Measurements from ENCODE around the gene OR9A2. TPM values are rescaled to one million over a fixed set of nuclear protein-coding genes. Genes with fewer than 3 reads are reported as not detected.
A peak's percentile ranks its signal among the peaks of the same experiment; 100 is the strongest.

OR9A2 gene
- total RNA-seq, 1 donor from 2014 or later = not detected

GRCh38 chr7:143012409-143012808 lies 14.5 kb downstream of the OR9A2 start:
- no peaks in the 10 kb centered on the region for H3K36me3 ChIP-seq (ENCODE audit: control insufficient read depth, insufficient read depth, low read length)
- no peak for TF ChIP-seq CTCF (IDR thresholded peaks at IDR 0.05; ENCODE audit: insufficient read depth, low read length, severe bottlenecking)
- DNase-seq (ENCODE audit: low read depth) (no peak), FAIRE-seq (no peak)
- no peak overlapping the region for H3K4me3 ChIP-seq (ENCODE audit: low read depth, low read length)
- peaks cover 1% of the 10 kb centered on the region for H3K27me3 ChIP-seq (ENCODE audit: control insufficient read depth, insufficient read depth, low read length)

GRCh38 chr7:143012001-143012400 lies 14.9 kb downstream of the OR9A2 start:
- Histone ChIP-seq H3K4me3 (ENCODE audit: low read depth, low read length) (no peak overlapping the region), H3K27me3 (ENCODE audit: control insufficient read depth, insufficient read depth, low read length) (peaks cover 1% of the 10 kb centered on the region), H3K36me3 (ENCODE audit: control insufficient read depth, insufficient read depth, low read length) (no peaks in the 10 kb centered on the region)
- FAIRE-seq (no peak), DNase-seq (ENCODE audit: low read depth) (no peak)
- TF ChIP-seq CTCF (IDR thresholded peaks at IDR 0.05; ENCODE audit: insufficient read depth, low read length, severe bottlenecking) = no peak

- DNase-seq (ENCODE audit: low read depth) = peak; percentile 47
- H3K4me3 ChIP-seq (ENCODE audit: low read depth, low read length) = no peak overlapping the region
- no peak for FAIRE-seq
- TF ChIP-seq CTCF (IDR thresholded peaks at IDR 0.05; ENCODE audit: insufficient read depth, low read length, severe bottlenecking) = peak; percentile 89
- no peaks in the 10 kb centered on the region for H3K36me3 ChIP-seq (ENCODE audit: control insufficient read depth, insufficient read depth, low read length)
- H3K27me3 ChIP-seq (ENCODE audit: control insufficient read depth, insufficient read depth, low read length) = no peaks in the 10 kb centered on the region
Measured at GRCh38 chr7:143008007-143008901, 18.7 kb downstream of the OR9A2 start.

- no peak for TF ChIP-seq CTCF (IDR thresholded peaks at IDR 0.05; ENCODE audit: insufficient read depth, low read length, severe bottlenecking)
- FAIRE-seq (no peak), DNase-seq (ENCODE audit: low read depth) (no peak)
- Histone ChIP-seq H3K4me3 (ENCODE audit: low read depth, low read length) (no peak overlapping the region), H3K36me3 (ENCODE audit: control insufficient read depth, insufficient read depth, low read length) (no peaks in the 10 kb centered on the region), H3K27me3 (ENCODE audit: control insufficient read depth, insufficient read depth, low read length) (no peaks in the 10 kb centered on the region)
Measured at GRCh38 chr7:143005632-143006260, 21.2 kb downstream of the OR9A2 start.

GRCh38 chr7:143003393-143004051 lies 23.4 kb downstream of the OR9A2 start:
- peak; percentile 59 for TF ChIP-seq CTCF (IDR thresholded peaks at IDR 0.05; ENCODE audit: insufficient read depth, low read length, severe bottlenecking)
- Histone ChIP-seq H3K36me3 (ENCODE audit: control insufficient read depth, insufficient read depth, low read length) (no peaks in the 10 kb centered on the region), H3K27me3 (ENCODE audit: control insufficient read depth, insufficient read depth, low read length) (no peaks in the 10 kb centered on the region), H3K4me3 (ENCODE audit: low read depth, low read length) (no peak overlapping the region)
- FAIRE-seq = peak; percentile 70
- peak; percentile 56 for DNase-seq (ENCODE audit: low read depth)

All from bronchial epithelial cell (primary cell).